Measurements from ENCODE around the gene MTHFD2L. TPM values are rescaled to one million over a fixed set of nuclear protein-coding genes. Genes with fewer than 3 reads are reported as not detected.
A peak's percentile ranks its signal among the peaks of the same experiment; 100 is the strongest.

MTHFD2L gene
- total RNA-seq, 1 donor from 2014 or later, result 14.7 TPM

- Mint-ChIP-seq H3K27me3 (ENCODE audit: unreplicated experiment) (no peaks in the 10 kb centered on the region), H3K9me3 (ENCODE audit: unreplicated experiment) (no peaks in the 10 kb centered on the region), H3K4me1 (ENCODE audit: unreplicated experiment) (peaks cover 25% of the 10 kb centered on the region), H3K4me3 (ENCODE audit: unreplicated experiment) (peak overlapping the region; percentile 81), H3K27ac (ENCODE audit: unreplicated experiment) (peak overlapping the region; percentile 96), H3K36me3 (ENCODE audit: unreplicated experiment) (peaks cover 11% of the 10 kb centered on the region)
- no peak for DNase-seq (ENCODE audit: extremely low spot score, unreplicated experiment)
- no peak for TF ChIP-seq CTCF (IDR thresholded peaks at IDR 0.05)
Measured at GRCh38 chr4:74156521-74156920, 1.4 kb upstream of the MTHFD2L start.

GRCh38 chr4:74157154-74157553, 764 bp upstream of the MTHFD2L start:
- no peak for DNase-seq (ENCODE audit: extremely low spot score, unreplicated experiment)
- peaks cover 16% of the 10 kb centered on the region for H3K36me3 Mint-ChIP-seq (ENCODE audit: unreplicated experiment)
- H3K4me1 Mint-ChIP-seq (ENCODE audit: unreplicated experiment), result peaks cover 27% of the 10 kb centered on the region
- peak overlapping the region; percentile 96 for H3K27ac Mint-ChIP-seq (ENCODE audit: unreplicated experiment)
- peak overlapping the region; percentile 81 for H3K4me3 Mint-ChIP-seq (ENCODE audit: unreplicated experiment)
- no peaks in the 10 kb centered on the region for H3K9me3 Mint-ChIP-seq (ENCODE audit: unreplicated experiment)
- no peaks in the 10 kb centered on the region for H3K27me3 Mint-ChIP-seq (ENCODE audit: unreplicated experiment)
- no peak for TF ChIP-seq CTCF (IDR thresholded peaks at IDR 0.05)

- no peak for TF ChIP-seq CTCF (IDR thresholded peaks at IDR 0.05)
- Mint-ChIP-seq H3K9me3 (ENCODE audit: unreplicated experiment) (no peaks in the 10 kb centered on the region), H3K4me1 (ENCODE audit: unreplicated experiment) (peaks cover 27% of the 10 kb centered on the region), H3K27me3 (ENCODE audit: unreplicated experiment) (no peaks in the 10 kb centered on the region), H3K4me3 (ENCODE audit: unreplicated experiment) (peak overlapping the region; percentile 81), H3K27ac (ENCODE audit: unreplicated experiment) (peak overlapping the region; percentile 82), H3K36me3 (ENCODE audit: unreplicated experiment) (peaks cover 19% of the 10 kb centered on the region)
- no peak for DNase-seq (ENCODE audit: extremely low spot score, unreplicated experiment)
Measured at GRCh38 chr4:74158466-74159142, 686 bp downstream of the MTHFD2L start.

- no peaks in the 10 kb centered on the region for H3K9me3 Mint-ChIP-seq (ENCODE audit: unreplicated experiment)
- H3K36me3 Mint-ChIP-seq (ENCODE audit: unreplicated experiment), result peaks cover 21% of the 10 kb centered on the region
- peak overlapping the region; percentile 82 for H3K27ac Mint-ChIP-seq (ENCODE audit: unreplicated experiment)
- H3K4me1 Mint-ChIP-seq (ENCODE audit: unreplicated experiment), result peaks cover 27% of the 10 kb centered on the region
- no peaks in the 10 kb centered on the region for H3K27me3 Mint-ChIP-seq (ENCODE audit: unreplicated experiment)
- no peak for DNase-seq (ENCODE audit: extremely low spot score, unreplicated experiment)
- TF ChIP-seq CTCF (IDR thresholded peaks at IDR 0.05), result no peak
- peak overlapping the region; percentile 81 for H3K4me3 Mint-ChIP-seq (ENCODE audit: unreplicated experiment)
Measured at GRCh38 chr4:74159143-74159709, 1.3 kb downstream of the MTHFD2L start.

GRCh38 chr4:74161666-74162450, 3.9 kb downstream of the MTHFD2L start:
- TF ChIP-seq CTCF (IDR thresholded peaks at IDR 0.05), result no peak
- Mint-ChIP-seq H3K4me1 (ENCODE audit: unreplicated experiment) (peaks cover 24% of the 10 kb centered on the region), H3K4me3 (ENCODE audit: unreplicated experiment) (no peak overlapping the region), H3K27ac (ENCODE audit: unreplicated experiment) (no peak overlapping the region), H3K36me3 (ENCODE audit: unreplicated experiment) (peaks cover 31% of the 10 kb centered on the region), H3K27me3 (ENCODE audit: unreplicated experiment) (no peaks in the 10 kb centered on the region), H3K9me3 (ENCODE audit: unreplicated experiment) (no peaks in the 10 kb centered on the region)
- no peak for DNase-seq (ENCODE audit: extremely low spot score, unreplicated experiment)

Measured in osteocyte (in vitro differentiated cells).